GM12875 (cell line): ENCODE data around the gene RSRP1.
"Not testable (repeated sequence)": the region's sequence is repeated elsewhere in the genome, so short reads cannot be mapped to it uniquely, and the experiment has no call there.

Experiments used
- H3K4me3 ChIP-seq: one replicate; pipeline ENCODE4 v1.5.1; 2011; ENCODE audit warnings: low read depth, low read length, control low read depth
- TF ChIP-seq, protein P1 (sequence below): IDR thresholded peaks from 2 replicates; pipeline ENCODE4 v1.5.1; 2011; ENCODE audit warnings: low read depth, mild to moderate bottlenecking, control low read depth, inconsistent platforms, low read length, moderate library complexity, borderline replicate concordance; ENCODE audit not compliant: insufficient read depth

Gene RSRP1

DNA sequence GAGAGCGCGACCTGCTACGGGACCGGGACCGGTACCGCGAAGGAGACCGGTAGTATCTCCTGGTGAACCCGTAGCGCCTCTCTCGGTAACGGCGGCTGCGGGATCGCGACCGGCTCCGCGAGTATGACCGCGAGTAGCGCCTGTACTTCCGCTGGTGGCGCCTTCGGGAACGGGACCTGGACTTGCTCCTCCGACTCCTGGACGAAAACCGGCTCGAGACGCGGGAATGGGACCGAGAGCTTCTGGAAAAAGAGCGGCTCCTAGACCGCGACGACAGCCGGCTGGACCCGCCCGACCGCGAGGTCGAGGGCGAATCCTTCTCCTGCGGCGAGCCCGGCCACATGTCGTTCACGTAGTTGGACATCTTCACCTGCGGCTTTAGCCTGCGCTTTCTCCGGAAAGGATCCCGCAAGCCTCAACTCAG lies 642 bp downstream of the RSRP1 start:
- H3K4me3 ChIP-seq = peak overlapping the region; percentile 90
- TF ChIP-seq, protein P1, sequence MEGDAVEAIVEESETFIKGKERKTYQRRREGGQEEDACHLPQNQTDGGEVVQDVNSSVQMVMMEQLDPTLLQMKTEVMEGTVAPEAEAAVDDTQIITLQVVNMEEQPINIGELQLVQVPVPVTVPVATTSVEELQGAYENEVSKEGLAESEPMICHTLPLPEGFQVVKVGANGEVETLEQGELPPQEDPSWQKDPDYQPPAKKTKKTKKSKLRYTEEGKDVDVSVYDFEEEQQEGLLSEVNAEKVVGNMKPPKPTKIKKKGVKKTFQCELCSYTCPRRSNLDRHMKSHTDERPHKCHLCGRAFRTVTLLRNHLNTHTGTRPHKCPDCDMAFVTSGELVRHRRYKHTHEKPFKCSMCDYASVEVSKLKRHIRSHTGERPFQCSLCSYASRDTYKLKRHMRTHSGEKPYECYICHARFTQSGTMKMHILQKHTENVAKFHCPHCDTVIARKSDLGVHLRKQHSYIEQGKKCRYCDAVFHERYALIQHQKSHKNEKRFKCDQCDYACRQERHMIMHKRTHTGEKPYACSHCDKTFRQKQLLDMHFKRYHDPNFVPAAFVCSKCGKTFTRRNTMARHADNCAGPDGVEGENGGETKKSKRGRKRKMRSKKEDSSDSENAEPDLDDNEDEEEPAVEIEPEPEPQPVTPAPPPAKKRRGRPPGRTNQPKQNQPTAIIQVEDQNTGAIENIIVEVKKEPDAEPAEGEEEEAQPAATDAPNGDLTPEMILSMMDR = no peak

DNA sequence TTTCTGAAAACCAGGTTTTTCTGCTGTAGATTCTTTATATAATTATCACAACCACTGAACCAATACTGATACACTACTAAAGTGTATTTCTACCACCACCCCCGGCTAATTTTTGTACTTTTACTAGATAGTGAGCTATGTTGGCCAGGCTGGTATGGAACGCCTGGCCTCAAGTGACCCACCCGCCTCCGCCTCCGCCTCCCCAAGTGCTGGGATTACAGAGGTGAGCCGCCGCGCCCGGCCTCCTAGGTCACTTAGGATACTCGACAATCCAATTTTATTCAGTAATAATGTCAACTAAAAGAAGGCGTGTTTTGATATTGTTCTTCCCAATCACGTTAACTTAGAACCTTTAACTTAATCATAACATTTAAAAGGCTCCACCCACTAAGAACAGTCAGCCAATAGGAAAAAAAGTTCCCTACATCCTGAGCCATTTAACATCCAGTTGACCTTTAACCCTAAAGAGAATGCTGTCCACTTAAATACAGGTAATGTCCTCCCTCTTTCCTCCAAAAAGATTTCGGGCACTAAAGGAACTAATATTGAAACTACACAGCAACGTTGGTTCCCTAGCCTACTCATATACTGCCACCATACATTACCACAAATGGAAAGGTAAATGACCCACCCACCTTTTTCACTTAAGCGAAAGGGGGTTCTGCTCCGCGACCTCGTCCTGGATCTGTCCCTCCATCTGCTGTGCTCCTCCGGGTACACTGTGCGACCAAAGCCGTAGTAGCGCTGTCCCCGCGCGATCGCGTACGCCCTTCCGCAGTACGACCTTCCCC lies 1.2 kb downstream of the RSRP1 start:
- peak overlapping the region; percentile 90 for H3K4me3 ChIP-seq
- TF ChIP-seq, protein P1 = no peak

DNA sequence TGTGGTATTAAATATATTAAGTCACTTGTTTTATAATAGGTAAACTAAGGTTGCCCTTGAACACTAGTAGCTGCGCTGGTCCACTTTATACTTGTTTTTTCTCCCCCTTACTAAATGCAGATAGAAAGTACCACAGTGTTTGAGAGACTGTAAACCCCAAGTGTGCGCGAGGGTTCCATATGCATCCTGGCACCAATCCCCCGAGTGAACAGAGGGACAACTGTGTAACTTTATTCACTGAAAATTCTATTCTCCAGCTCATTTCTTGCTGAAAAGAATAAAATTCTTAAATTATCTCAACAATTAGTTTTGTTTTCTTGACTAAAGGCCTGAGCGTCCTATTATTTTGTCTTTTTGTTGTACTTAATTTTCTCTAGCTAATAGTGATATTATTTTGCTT lies 1.9 kb downstream of the RSRP1 start:
- no peak overlapping the region for H3K4me3 ChIP-seq
- TF ChIP-seq, protein P1 = no peak

DNA sequence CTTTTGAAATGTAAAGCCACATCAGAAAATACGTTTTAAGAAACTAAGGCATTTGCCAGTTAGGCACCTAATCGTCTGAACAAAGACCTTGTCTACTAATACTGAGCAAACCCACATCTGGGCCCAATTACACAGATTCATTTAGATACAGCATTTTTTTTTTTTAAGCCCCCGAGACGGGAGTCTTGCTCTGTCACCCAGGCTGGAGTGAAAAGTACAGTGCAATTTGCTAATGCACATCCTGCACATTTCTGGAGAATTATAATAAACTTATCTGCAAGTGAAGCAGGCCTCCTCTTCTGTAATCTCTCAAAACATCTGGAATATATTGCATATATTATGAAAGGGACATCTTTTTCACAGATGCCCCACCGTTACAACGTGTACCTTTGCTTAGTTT lies 3.3 kb downstream of the RSRP1 start:
- TF ChIP-seq, protein P1 = no peak
- H3K4me3 ChIP-seq = no peak overlapping the region

DNA sequence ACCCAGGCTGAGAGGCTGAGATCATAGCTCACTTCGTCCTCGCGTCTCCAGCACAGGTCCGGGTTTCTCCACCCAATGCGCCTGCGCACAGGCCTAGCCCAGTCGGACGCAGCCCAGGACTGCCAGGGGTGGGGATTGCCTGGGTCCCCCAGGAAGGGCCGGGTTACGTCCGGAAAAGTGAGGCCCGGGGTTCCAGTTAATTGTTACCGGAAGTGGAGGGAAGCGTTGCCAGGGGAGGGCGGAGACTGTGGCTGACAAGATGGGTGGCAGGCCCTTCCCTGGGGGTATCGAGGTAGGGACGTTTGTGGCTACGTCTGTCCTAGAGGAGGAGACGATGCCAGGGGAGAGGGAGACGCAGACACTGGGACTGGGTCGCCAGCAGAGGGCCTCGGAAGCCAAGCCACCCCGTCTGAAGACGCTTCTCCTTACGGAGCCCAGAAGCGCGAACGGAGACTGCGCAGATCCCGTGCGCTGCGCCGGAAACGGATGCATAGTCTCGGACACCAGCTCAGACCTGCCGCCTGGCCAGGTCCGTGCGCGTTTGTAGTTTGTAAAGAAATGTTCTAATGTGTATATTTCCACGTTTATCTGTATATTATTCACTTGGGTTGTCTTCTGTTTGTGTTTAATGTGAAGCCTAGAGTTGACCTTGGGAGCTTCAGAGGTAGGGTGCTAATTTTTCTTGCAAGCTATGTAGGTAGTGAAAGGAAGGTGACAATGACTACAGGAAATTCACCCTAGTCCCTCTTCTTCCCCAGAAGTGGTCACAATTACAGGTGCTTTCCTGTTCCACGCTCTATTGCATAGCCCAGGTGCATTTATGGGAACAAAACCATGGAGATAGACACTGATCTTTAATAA lies 7.3 kb downstream of the RSRP1 start:
- H3K4me3 ChIP-seq = peak overlapping the region; percentile 60
- TF ChIP-seq, protein P1 = peak; percentile 76

DNA sequence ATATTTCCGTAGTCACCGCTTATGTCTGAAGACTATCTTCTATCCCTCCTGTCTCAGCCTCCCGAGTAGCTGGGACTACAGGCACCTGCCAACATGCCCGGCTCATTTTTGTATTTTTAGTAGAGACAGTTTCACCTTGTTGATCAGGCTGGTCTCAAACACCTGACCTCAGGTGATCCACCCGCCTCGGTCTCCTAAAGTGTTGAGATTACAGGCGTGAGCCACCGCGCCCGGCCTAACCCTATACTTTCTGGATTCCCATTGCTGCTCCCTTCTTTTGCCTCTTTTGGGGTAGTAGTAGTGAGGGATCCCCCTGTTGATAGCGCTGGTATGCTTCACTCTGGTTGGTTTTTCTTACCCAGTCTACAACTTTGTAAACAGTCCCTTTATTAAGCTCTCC lies 9.2 kb downstream of the RSRP1 start:
- TF ChIP-seq, protein P1 = no peak
- H3K4me3 ChIP-seq = no peak overlapping the region

DNA sequence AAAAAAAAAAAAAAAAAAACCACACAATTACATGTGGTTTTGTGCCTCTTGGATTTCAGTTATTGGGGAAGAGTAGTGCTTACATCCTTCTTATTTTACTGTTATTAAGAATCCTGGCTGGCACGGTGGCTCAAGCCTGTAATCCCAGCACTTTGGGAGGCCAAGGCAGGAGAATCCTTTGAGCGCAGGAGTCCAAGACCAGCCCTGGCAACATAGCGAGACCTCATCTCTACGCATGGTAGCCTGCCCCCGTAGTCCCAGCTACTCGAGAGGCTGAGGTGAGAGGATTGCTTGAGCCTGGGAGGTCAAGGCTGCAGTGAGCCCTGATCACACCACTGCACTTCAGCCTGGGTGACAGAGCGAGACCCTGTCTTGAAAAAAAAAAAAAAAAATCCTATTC lies 11.0 kb downstream of the RSRP1 start:
- H3K4me3 ChIP-seq = peak overlapping the region; percentile 10

DNA sequence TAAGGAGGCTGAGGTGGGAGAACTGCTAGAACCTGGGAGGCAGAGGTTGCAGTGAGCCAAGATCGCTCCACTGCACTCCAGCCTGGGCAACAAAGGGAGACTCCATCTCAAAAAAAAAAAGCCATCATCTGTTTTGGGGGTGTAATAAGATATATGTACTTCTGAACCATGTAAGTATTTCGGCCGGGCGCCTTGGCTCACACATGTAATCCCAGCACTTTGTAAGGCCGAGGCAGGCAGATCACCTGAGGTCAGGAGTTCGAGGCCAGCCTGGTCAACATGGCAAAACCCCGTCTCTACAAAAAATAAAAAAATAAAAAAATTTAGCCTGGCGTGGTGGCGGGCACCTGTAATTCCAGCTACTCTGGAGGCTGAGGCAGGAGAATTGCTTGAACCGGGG lies 11.8 kb downstream of the RSRP1 start:
- not testable (repeated sequence) for H3K4me3 ChIP-seq
